B cell (primary cell): ENCODE results near the gene ZNF575. TPM values are rescaled to one million over a fixed set of nuclear protein-coding genes. Genes with fewer than 3 reads are reported as not detected.
A peak's percentile ranks its signal among the peaks of the same experiment; 100 is the strongest.

Source experiments
- ATAC-seq: fragments of 200-7000 bp; cut with Tn5 transposase; one replicate; pipeline ENCODE4 v1.10.0; 2021; ENCODE audit warnings: low read depth, mild to moderate bottlenecking, moderate number of reproducible peaks, moderate library complexity
- CTCF ChIA-PET: fragments of 350-600 bp; sonication (Branson Sonifier 250); formaldehyde crosslinking; loops from one replicate; lab custom pipeline; 2021; ENCODE audit warnings: antibody characterized with exemption, inconsistent platforms; lab: Charles Lee
- POLR2A ChIA-PET: fragments of 350-600 bp; sonication (Branson Sonifier 250); formaldehyde crosslinking; loops from one replicate; lab custom pipeline; 2021; ENCODE audit warnings: antibody characterized with exemption; lab: Charles Lee
- DNase-seq: peaks from one replicate; pipeline ENCODE4 v3.0.0; 2013
- H2AFZ ChIP-seq: 2 replicates; pipeline ENCODE4 v1.6.1; 2012; ENCODE audit warnings: mild to moderate bottlenecking, low read depth, low read length; ENCODE audit not compliant: insufficient read depth, poor library complexity, severe bottlenecking
- H3K27ac ChIP-seq, 2 donors: 1 replicate in 1 of 2; 2 replicates in 1 of 2; pipeline ENCODE4 v1.5.1; 2012 to 2013; ENCODE audit warnings: low read length in 2 of 2, mild to moderate bottlenecking in 2 of 2, moderate library complexity in 1 of 2
- H3K27me3 ChIP-seq, 4 experiments: fragments of 200-600 bp in 1 of 4; sonication (generic) in 1 of 4; replicated peaks in 1 of 4; 1 replicate in 2 of 4; 2 replicates in 2 of 4; pipeline versions ENCODE4 v1.6.1 to v1.7.0; 2013 to 2016; ENCODE audit warnings: low read length in 3 of 4, mild to moderate bottlenecking in 2 of 4, mixed read lengths in 1 of 4, moderate library complexity in 1 of 4; ENCODE audit not compliant: insufficient read depth in 4 of 4, control insufficient read depth in 3 of 4; ENCODE audit errors: control extremely low read depth in 1 of 4
- H3K36me3 ChIP-seq, 2 experiments: replicated peaks in 1 of 2; 1 replicate in 1 of 2; 2 replicates in 1 of 2; pipeline versions ENCODE4 v1.6.1 to v1.7.1; 2013; ENCODE audit warnings: low read length in 1 of 2; ENCODE audit not compliant: insufficient read depth in 2 of 2, control insufficient read depth in 1 of 2; ENCODE audit errors: control extremely low read depth in 1 of 2, extremely low read depth in 1 of 2
- H3K4me1 ChIP-seq, 2 donors: fragments of 200-600 bp in 1 of 2; sonication (generic) in 1 of 2; 1 replicate in 1 of 2; 2 replicates in 1 of 2; pipeline versions ENCODE4 v1.5.1 to v1.6.1; 2013 to 2017; ENCODE audit warnings: low read length in 2 of 2; ENCODE audit not compliant: control insufficient read depth in 2 of 2, insufficient read depth in 2 of 2
- H3K4me2 ChIP-seq: replicated peaks from 2 replicates; pipeline ENCODE3; 2012; ENCODE audit warnings: mild to moderate bottlenecking, low read depth, low read length; ENCODE audit not compliant: poor library complexity, severe bottlenecking
- H3K4me3 ChIP-seq, 5 experiments: fragments of 200-600 bp in 1 of 5; sonication (generic) in 1 of 5; 1 replicate in 3 of 5; 2 replicates in 2 of 5; pipeline versions ENCODE4 v1.5.1 to v1.7.0; 2011 to 2016; ENCODE audit warnings: low read length in 4 of 5, mild to moderate bottlenecking in 4 of 5, low read depth in 2 of 5, control low read depth in 1 of 5, moderate library complexity in 1 of 5; ENCODE audit not compliant: insufficient read depth in 1 of 5; ENCODE audit errors: control extremely low read depth in 1 of 5, extremely low read depth in 1 of 5
- H3K79me2 ChIP-seq: fragments of 200-600 bp; sonication (generic); one replicate; pipeline ENCODE4 v1.6.0; 2016; ENCODE audit warnings: low read length; ENCODE audit not compliant: control insufficient read depth, insufficient read depth
- H3K9ac ChIP-seq: fragments of 200-600 bp; sonication (generic); 2 replicates; pipeline ENCODE4 v1.6.1; 2017; ENCODE audit warnings: mild to moderate bottlenecking, low read length, moderate library complexity
- H3K9me3 ChIP-seq, 3 donors: one replicate each; pipeline versions ENCODE4 v1.6.1 to v1.7.1; 2013; ENCODE audit warnings: low read length in 2 of 3; ENCODE audit not compliant: control insufficient read depth in 2 of 3, insufficient read depth in 1 of 3; ENCODE audit errors: control extremely low read depth in 1 of 3
- H4K20me1 ChIP-seq: 2 replicates; pipeline ENCODE4 v1.6.0; 2012; ENCODE audit warnings: mild to moderate bottlenecking, low read length; ENCODE audit not compliant: insufficient read depth, control insufficient read depth, poor library complexity, severe bottlenecking
- H3K27ac Mint-ChIP-seq: one replicate; pipeline ENCODE4 v1.8.0; 2021; ENCODE audit warnings: mixed read lengths
- H3K27me3 Mint-ChIP-seq: one replicate; pipeline ENCODE4 v1.8.0; 2021; ENCODE audit warnings: mixed read lengths
- H3K4me1 Mint-ChIP-seq: one replicate; pipeline ENCODE4 v1.8.0; 2021; ENCODE audit warnings: mixed read lengths
- H3K4me3 Mint-ChIP-seq: one replicate; pipeline ENCODE4 v1.8.0; 2021; ENCODE audit warnings: mixed read lengths
- H3K9me3 Mint-ChIP-seq: one replicate; pipeline ENCODE4 v1.8.0; 2022; ENCODE audit warnings: mixed read lengths; ENCODE audit not compliant: insufficient read depth
- CTCF ChIP-seq: fragments of 200-600 bp; IDR thresholded peaks from one replicate; pipeline ENCODE4 v1.8.0; 2022; ENCODE audit warnings: antibody characterized with exemption, mild to moderate bottlenecking
- EZH2 ChIP-seq: IDR thresholded peaks from 2 replicates; pipeline ENCODE4 v1.6.1; 2012; ENCODE audit warnings: borderline replicate concordance, low read depth, mild to moderate bottlenecking, moderate library complexity, low read length; ENCODE audit not compliant: insufficient read depth, poor library complexity, severe bottlenecking
- WGBS: methylation state at CpG from one replicate; pipeline ENCODE4 v1.1.5; 2013; ENCODE audit warnings: missing lambda C conversion rate; ENCODE audit not compliant: insufficient coverage; 5-methylcytosine and 5-hydroxymethylcytosine counted together
- intact Hi-C: fragments of 100-400 bp; cut with micrococcal nuclease; formaldehyde crosslinking; loops from one replicate; pipeline ENCODE4 v1.10.0; 2022
- polyA plus RNA-seq: library from polyadenylated mRNA; depleted of rRNA; stranded (reverse); fragments of >200 nt; gene quantifications from 2 replicates; pipeline ENCODE4 v1.2.3, GENCODE V29; 2012
- total RNA-seq, 2 donors: library from RNA; stranded (reverse); fragments of 120-200 nt in 1 of 2; gene quantifications; 1 replicate in 1 of 2; 2 replicates in 1 of 2; pipeline versions ENCODE4 v1.2.3 to v1.2.4, GENCODE V29; 2013 to 2022

ZNF575 gene
- total and polyA plus RNA-seq, 2 donors (not counting 1 experiment from before 2014, with no cell fraction given): 2.3 to 4.0 TPM

GRCh38 chr19:43555185-43555770 is 22.3 kb downstream of the ZNF575 start:
- peaks cover under 1 to 10% of the 10 kb centered on the region in 2 donors for H3K4me1 ChIP-seq
- Mint-ChIP-seq H3K9me3 (no peaks in the 10 kb centered on the region), H3K4me1 (peaks cover 11% of the 10 kb centered on the region), H3K4me3 (no peak overlapping the region), H3K27me3 (no peaks in the 10 kb centered on the region), H3K27ac (peak overlapping the region; percentile 3)
- intact Hi-C loops: loop anchor here (1.0 kb wide), 2 partner anchors 41 to 97 kb away; partner anchors contain the start of genes IRGQ and ZNF576
- no peaks in the 10 kb centered on the region for H3K27me3 ChIP-seq
- DNase-seq (peak; percentile 83), ATAC-seq (peak; percentile 94)
- no peak overlapping the region for H2AFZ ChIP-seq
- H3K9me3 ChIP-seq: no peaks in the 10 kb centered on the region
- ChIA-PET CTCF (interaction anchor here (0.6 to 8.9 kb wide), 32 partner anchors 8 to 254 kb away, joined by 3 to 126 read pairs (median 5); partner anchors contain the start of genes IRGQ, PINLYP, XRCC1 and ZNF575), POLR2A (interaction anchor here (0.5 to 1.4 kb wide), 4 partner anchors 12 to 169 kb away, joined by 3 to 4 read pairs (median 4); partner anchors contain the start of genes IRGQ and ZNF576)
- H3K79me2 ChIP-seq: peaks cover 44% of the 10 kb centered on the region
- no peak overlapping the region for H3K9ac ChIP-seq
- H4K20me1 ChIP-seq: peaks cover 28% of the 10 kb centered on the region
- no peak overlapping the region for H3K4me2 ChIP-seq
- H3K36me3 ChIP-seq: peaks cover 6 to 60% of the 10 kb centered on the region in 2 experiments
- TF ChIP-seq CTCF (peak; percentile 83), EZH2 (no peak)
- no peak overlapping the region for H3K4me3 ChIP-seq
- no peak overlapping the region for H3K27ac ChIP-seq
- 19% methylated on average over 4 of the region's 8 CpGs for WGBS

GRCh38 chr19:43560687-43561086 is 27.7 kb downstream of the ZNF575 start:
- DNase-seq: no peak
- Histone ChIP-seq H3K36me3 (peaks cover 3 to 16% of the 10 kb centered on the region in 2 experiments), H3K4me2 (peak overlapping the region; percentile 69), H3K79me2 (peaks cover 33% of the 10 kb centered on the region), H3K9ac (no peak overlapping the region), H3K27me3 (no peaks in the 10 kb centered on the region), H3K9me3 (peaks cover 0 to 11% (median 0%) of the 10 kb centered on the region in 3 donors), H2AFZ (no peak overlapping the region), H4K20me1 (no peaks in the 10 kb centered on the region), H3K4me3 (no peak overlapping the region), H3K4me1 (peaks cover 42 to 52% of the 10 kb centered on the region in 2 donors), H3K27ac (peak overlapping the region; percentile 30 to 92)
- Mint-ChIP-seq H3K9me3 (no peaks in the 10 kb centered on the region), H3K27me3 (no peaks in the 10 kb centered on the region), H3K27ac (peak overlapping the region; percentile 99), H3K4me1 (peaks cover 53% of the 10 kb centered on the region), H3K4me3 (peak overlapping the region; percentile 24)
- intact Hi-C loops: no loop called here
- POLR2A ChIA-PET: interaction anchor here (0.7 to 1.1 kb wide), 2 partner anchors 35 to 239 kb away, joined by 3 read pairs; partner anchors contain the start of genes IRGQ and ZNF576
- 82% methylated on average over 5 of the region's 6 CpGs for WGBS
- ATAC-seq: no peak
- TF ChIP-seq CTCF: no peak
- TF ChIP-seq EZH2: no peak
- CTCF ChIA-PET: interaction anchor here (1.0 to 1.9 kb wide), 5 partner anchors 28 to 194 kb away, joined by 3 to 7 read pairs (median 4); partner anchors contain the start of genes IRGQ and SMG9
